Uterus (tissue), 4 donors: Measurements from ENCODE around the gene RBX1. TPM values are rescaled to one million over a fixed set of nuclear protein-coding genes. Genes with fewer than 3 reads are reported as not detected.
"Not testable (repeated sequence)": the region's sequence is repeated elsewhere in the genome, so short reads cannot be mapped to it uniquely, and the experiment has no call there.

ENCODE experiments used
- DNase-seq, 2 donors: peaks; one replicate each; pipeline ENCODE4 v3.0.0-alpha.2; 2019 to 2020
- H3K27ac ChIP-seq, 2 donors: fragments of 200-600 bp; sonication (generic); 1 replicate in 1 of 2; 2 replicates in 1 of 2; pipeline ENCODE4 v1.5.1; 2016 to 2018
- H3K27me3 ChIP-seq, 2 donors: fragments of 200-600 bp; sonication (generic); one replicate each; pipeline ENCODE4 v1.5.1; 2018 to 2019; ENCODE audit warnings: control low read depth in 1 of 2
- H3K36me3 ChIP-seq, 2 donors: fragments of 200-600 bp; sonication (generic); one replicate each; pipeline ENCODE4 v1.5.1; 2019; ENCODE audit warnings: control low read depth in 1 of 2
- H3K4me1 ChIP-seq, 2 donors: fragments of 200-600 bp; sonication (generic); one replicate each; pipeline ENCODE4 v1.5.1; 2018 to 2019; ENCODE audit warnings: control low read depth in 1 of 2
- H3K4me3 ChIP-seq, 2 donors: fragments of 200-600 bp; sonication (generic); 1 replicate in 1 of 2; 2 replicates in 1 of 2; pipeline ENCODE4 v1.5.1; 2018 to 2019; ENCODE audit warnings: mild to moderate bottlenecking in 1 of 2
- H3K9me3 ChIP-seq, 2 donors: fragments of 200-600 bp; sonication (generic); one replicate each; pipeline ENCODE4 v1.5.1; 2019; ENCODE audit warnings: control low read depth in 1 of 2
- POLR2A ChIP-seq, 2 donors: fragments of 450-650 bp; IDR thresholded peaks; one replicate each; pipeline ENCODE4 v1.6.1; 2016; ENCODE audit warnings: antibody characterized with exemption in 2 of 2, mild to moderate bottlenecking in 1 of 2, moderate library complexity in 1 of 2
- intact Hi-C: fragments of 100-400 bp; cut with DNase I; formaldehyde crosslinking; loops from one replicate; pipeline ENCODE4 v1.15.1; 2023; ENCODE audit warnings: low total_unique reads
- total RNA-seq, 4 donors: library from RNA; depleted of rRNA in 3 of 4; stranded (reverse); fragments of >200 nt in 3 of 4; gene quantifications; one replicate each; pipeline versions ENCODE4 v1.1.0 to v1.2.4, GENCODE V29; 2014 to 2023
- TF ChIP-seq, protein P1 (sequence below), 4 experiments: fragments of 200-600 bp in 2 of 4; fragments of 450-650 bp in 2 of 4; sonication (generic) in 2 of 4; IDR thresholded peaks; one replicate each; pipeline ENCODE4 v1.5.1; 2016 to 2019; ENCODE audit warnings: antibody characterized with exemption in 4 of 4, mild to moderate bottlenecking in 2 of 4, moderate library complexity in 1 of 4
- donor health status: DM: yes; HTN: yes; CAD: no.

The RBX1 gene
- total RNA-seq: 10 to 100 TPM; 33.8 to 75.9 (median 57.6) TPM

GRCh38 chr22:40950962-40951794, at the start of gene RBX1:
Gene RBX1, plus strand, starts transcription at chr22:40951378. Its CDS starts 21 bp downstream, at chr22:40951399.
- Histone ChIP-seq H3K9me3 (no peaks in the 10 kb centered on the region), H3K27ac (peak within 1 kb of the TSS; percentile 96 to 97), H3K4me3 (peak within 1 kb of the TSS; percentile 74 to 94), H3K4me1 (peaks cover 0 to 7% of the 10 kb centered on the region in 2 donors), H3K36me3 (no peaks in the 10 kb centered on the region), H3K27me3 (no peaks in the 10 kb centered on the region)
- intact Hi-C loops: loop anchor here (1.0 to 10.0 kb wide), 2 partner anchors 74 to 140 kb away; no protein-coding TSS in a partner anchor
- TF ChIP-seq, protein P1, sequence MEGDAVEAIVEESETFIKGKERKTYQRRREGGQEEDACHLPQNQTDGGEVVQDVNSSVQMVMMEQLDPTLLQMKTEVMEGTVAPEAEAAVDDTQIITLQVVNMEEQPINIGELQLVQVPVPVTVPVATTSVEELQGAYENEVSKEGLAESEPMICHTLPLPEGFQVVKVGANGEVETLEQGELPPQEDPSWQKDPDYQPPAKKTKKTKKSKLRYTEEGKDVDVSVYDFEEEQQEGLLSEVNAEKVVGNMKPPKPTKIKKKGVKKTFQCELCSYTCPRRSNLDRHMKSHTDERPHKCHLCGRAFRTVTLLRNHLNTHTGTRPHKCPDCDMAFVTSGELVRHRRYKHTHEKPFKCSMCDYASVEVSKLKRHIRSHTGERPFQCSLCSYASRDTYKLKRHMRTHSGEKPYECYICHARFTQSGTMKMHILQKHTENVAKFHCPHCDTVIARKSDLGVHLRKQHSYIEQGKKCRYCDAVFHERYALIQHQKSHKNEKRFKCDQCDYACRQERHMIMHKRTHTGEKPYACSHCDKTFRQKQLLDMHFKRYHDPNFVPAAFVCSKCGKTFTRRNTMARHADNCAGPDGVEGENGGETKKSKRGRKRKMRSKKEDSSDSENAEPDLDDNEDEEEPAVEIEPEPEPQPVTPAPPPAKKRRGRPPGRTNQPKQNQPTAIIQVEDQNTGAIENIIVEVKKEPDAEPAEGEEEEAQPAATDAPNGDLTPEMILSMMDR (IDR thresholded peaks at IDR 0.05): no peak
- peak; percentile 70 to 71 for TF ChIP-seq POLR2A (IDR thresholded peaks at IDR 0.05)
- DNase-seq: peak; percentile 98 to 99

GRCh38 chr22:40904101-40904500, 47.1 kb upstream of the RBX1 start:
- intact Hi-C loops: no loop called here
- Histone ChIP-seq H3K27me3 (no peaks in the 10 kb centered on the region), H3K4me1 (no peaks in the 10 kb centered on the region), H3K36me3 (no peaks in the 10 kb centered on the region), H3K4me3 (no peak overlapping the region), H3K27ac (no peak overlapping the region), H3K9me3 (no peaks in the 10 kb centered on the region)
- no peak for DNase-seq
- TF ChIP-seq POLR2A (IDR thresholded peaks at IDR 0.05): no peak
- TF ChIP-seq, protein P1 (IDR thresholded peaks at IDR 0.05): no peak

DNA sequence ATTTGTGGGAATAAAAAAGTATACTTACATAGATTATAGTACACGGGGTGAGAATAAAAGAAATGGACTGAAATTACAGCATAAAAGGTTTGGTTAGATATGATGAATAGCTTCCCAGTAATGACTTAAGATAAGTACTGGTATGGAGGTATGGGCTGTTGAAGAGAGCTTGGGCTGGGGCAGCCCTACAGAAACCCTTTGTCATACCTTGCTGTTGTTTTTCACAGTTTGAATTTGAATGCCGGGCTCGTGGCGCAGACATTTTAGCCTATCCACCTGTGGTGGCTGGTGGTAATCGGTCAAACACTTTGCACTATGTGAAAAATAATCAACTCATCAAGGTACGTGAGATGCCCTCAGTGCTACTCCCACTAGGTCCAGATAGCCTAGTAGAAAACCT, 42.3 kb upstream of the RBX1 start:
- DNase-seq: no peak
- no peaks in the 10 kb centered on the region for H3K4me1 ChIP-seq
- no peaks in the 10 kb centered on the region for H3K27me3 ChIP-seq
- H3K4me3 ChIP-seq: no peak overlapping the region
- H3K27ac ChIP-seq: no peak overlapping the region
- TF ChIP-seq POLR2A (IDR thresholded peaks at IDR 0.05): no peak
- TF ChIP-seq, protein P1 (IDR thresholded peaks at IDR 0.05): no peak
- H3K36me3 ChIP-seq: no peaks in the 10 kb centered on the region
- no peaks in the 10 kb centered on the region for H3K9me3 ChIP-seq
- intact Hi-C loops: no loop called here

DNA sequence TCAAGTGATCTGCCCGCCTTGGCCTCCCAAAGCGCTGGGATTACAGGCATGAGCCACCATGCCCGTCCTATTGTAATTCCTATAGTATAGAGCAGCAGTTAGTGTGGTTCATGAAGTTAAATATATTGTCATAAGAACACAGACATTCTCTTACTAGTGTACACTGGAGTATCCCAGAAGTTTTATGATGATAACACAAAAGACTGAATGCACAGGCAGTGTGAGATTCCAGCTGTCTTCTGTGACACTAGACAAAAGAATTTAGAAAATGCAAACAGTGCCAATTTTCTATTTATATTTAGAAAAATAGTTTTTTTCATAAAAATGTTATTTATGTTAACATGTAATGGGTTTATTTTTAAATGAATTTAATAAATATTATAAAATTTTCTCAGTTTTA, 39.4 kb upstream of the RBX1 start:
- Histone ChIP-seq H3K4me3 (no peak overlapping the region), H3K4me1 (no peaks in the 10 kb centered on the region), H3K9me3 (no peaks in the 10 kb centered on the region), H3K36me3 (no peaks in the 10 kb centered on the region), H3K27me3 (no peaks in the 10 kb centered on the region), H3K27ac (no peak overlapping the region)
- DNase-seq: no peak
- intact Hi-C loops: no loop called here
- TF ChIP-seq POLR2A (IDR thresholded peaks at IDR 0.05): no peak
- TF ChIP-seq, protein P1 (IDR thresholded peaks at IDR 0.05): no peak

- H3K36me3 ChIP-seq, H3K4me1 ChIP-seq, intact Hi-C loops, H3K27me3 ChIP-seq, DNase-seq, H3K27ac ChIP-seq, H3K4me3 ChIP-seq, H3K9me3 ChIP-seq: not testable (repeated sequence)
These were observed 38.2 kb upstream of the RBX1 start for GRCh38 chr22:40912987-40913386.
